ENCODE data around the gene CEP43. TPM values are rescaled to one million over a fixed set of nuclear protein-coding genes. Genes with fewer than 3 reads are reported as not detected.

CEP43 gene
- total RNA-seq, 1 experiment from 2014 or later = 19.7 TPM

DNA sequence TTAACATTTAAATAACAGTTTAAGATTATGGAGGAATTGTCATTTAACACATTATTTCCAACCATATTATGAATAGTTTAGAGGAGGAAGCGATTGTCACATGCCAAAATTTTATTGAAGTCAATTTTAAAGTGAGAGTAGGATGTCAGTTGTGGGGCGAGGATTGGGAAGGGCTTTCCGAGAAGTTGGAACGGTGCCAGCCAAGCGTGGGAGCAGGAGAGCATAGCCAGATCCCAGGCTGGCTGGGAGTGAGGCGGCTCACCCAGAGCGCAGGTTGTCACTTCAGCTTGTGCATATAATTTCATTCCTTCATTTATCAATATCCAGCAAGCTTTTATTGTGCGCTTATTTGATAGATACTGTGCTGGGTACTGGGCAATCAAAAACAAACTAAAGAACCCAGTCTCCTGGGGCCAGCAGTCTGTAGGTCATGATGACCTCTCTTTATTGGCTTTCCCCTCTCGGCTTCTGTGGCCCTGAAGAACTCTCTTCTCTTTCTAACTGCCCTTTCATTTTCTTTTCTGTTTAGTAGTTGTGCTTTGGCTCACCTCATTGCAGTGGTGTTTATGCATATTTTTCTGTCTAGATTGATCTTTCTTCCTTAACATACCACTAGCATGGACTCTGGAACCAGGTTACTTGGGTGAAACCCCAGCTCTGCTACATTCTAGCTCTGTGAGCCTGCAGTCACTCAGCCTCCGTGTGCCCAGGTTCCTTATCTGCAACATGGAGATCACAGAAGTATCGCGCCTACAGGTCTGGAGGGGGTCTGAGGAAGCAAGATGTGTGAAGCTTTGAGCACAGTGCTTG, 6.4 kb downstream of the CEP43 start:
- Histone ChIP-seq H3K4me2 (no peak overlapping the region), H3K79me2 (ENCODE audit: low read depth) (peaks cover 35% of the 10 kb centered on the region), H3K9me3 (ENCODE audit: insufficient read depth, low read depth) (no peaks in the 10 kb centered on the region), H4K20me1 (ENCODE audit: insufficient read depth) (peaks cover 6% of the 10 kb centered on the region; the same call in 1 of the 2 replicates), H3K36me3 (ENCODE audit: low read depth) (peaks cover 44% of the 10 kb centered on the region), H3K4me1 (replicated peaks; ENCODE audit: insufficient read depth) (peaks cover 10% of the 10 kb centered on the region), H2AFZ (no peak overlapping the region), H3K4me3 (no peak overlapping the region), H3K9me2 (ENCODE audit: insufficient read depth) (no peaks in the 10 kb centered on the region), H3K27ac (no peak overlapping the region), H3K27me3 (ENCODE audit: insufficient read depth, low read depth) (no peaks in the 10 kb centered on the region), H3F3A (ENCODE audit: insufficient read depth, low read depth) (no peaks in the 10 kb centered on the region; the same call in 1 of the 2 replicates)
- POLR2A ChIA-PET (ENCODE audit: unreplicated experiment) = no interaction called here
- CTCF ChIA-PET = no interaction called here
- no peak for DNase-seq
- TF ChIP-seq EZH2 (IDR thresholded peaks at IDR 0.05; ENCODE audit: low read depth) (no peak), CTCF (conservative IDR thresholded peaks at IDR 0.05) (no peak)
- BruUV-seq (replicated peaks) = no TSS peak
- intact Hi-C loops (cut with micrococcal nuclease; ENCODE audit: unreplicated experiment) = no loop called here

GRCh38 chr6:167007985-167008384, 8.8 kb downstream of the CEP43 start:
- H2AFZ ChIP-seq = no peak overlapping the region
- H3K4me3 ChIP-seq = no peak overlapping the region
- H3K36me3 ChIP-seq (ENCODE audit: low read depth) = peaks cover 51% of the 10 kb centered on the region
- H3F3A ChIP-seq (ENCODE audit: insufficient read depth, low read depth) = no peaks in the 10 kb centered on the region
- no peaks in the 10 kb centered on the region for H3K27me3 ChIP-seq (ENCODE audit: insufficient read depth, low read depth)
- peaks cover 3% of the 10 kb centered on the region; the same call in 1 of the 2 replicates for H4K20me1 ChIP-seq (ENCODE audit: insufficient read depth)
- no peak overlapping the region for H3K27ac ChIP-seq
- ChIA-PET POLR2A (ENCODE audit: unreplicated experiment) (no interaction called here), CTCF (no interaction called here)
- no peak for DNase-seq
- H3K4me2 ChIP-seq = no peak overlapping the region
- H3K79me2 ChIP-seq (ENCODE audit: low read depth) = peaks cover 12% of the 10 kb centered on the region
- H3K9me2 ChIP-seq (ENCODE audit: insufficient read depth) = no peaks in the 10 kb centered on the region
- no peaks in the 10 kb centered on the region for H3K9me3 ChIP-seq (ENCODE audit: insufficient read depth, low read depth)
- no peaks in the 10 kb centered on the region for H3K4me1 ChIP-seq (replicated peaks; ENCODE audit: insufficient read depth)
- intact Hi-C loops (cut with micrococcal nuclease; ENCODE audit: unreplicated experiment) = no loop called here
- no peak for TF ChIP-seq EZH2 (IDR thresholded peaks at IDR 0.05; ENCODE audit: low read depth)
- no peak for TF ChIP-seq CTCF (conservative IDR thresholded peaks at IDR 0.05)
- no TSS peak for BruUV-seq (replicated peaks)

GRCh38 chr6:167013067-167013466, 13.9 kb downstream of the CEP43 start:
- Histone ChIP-seq H3K4me3 (no peak overlapping the region), H3K79me2 (ENCODE audit: low read depth) (no peaks in the 10 kb centered on the region), H3K36me3 (ENCODE audit: low read depth) (peaks cover 23% of the 10 kb centered on the region; the same call in 1 of the 2 replicates), H3K4me2 (no peak overlapping the region), H3K4me1 (replicated peaks; ENCODE audit: insufficient read depth) (no peaks in the 10 kb centered on the region), H4K20me1 (ENCODE audit: insufficient read depth) (no peaks in the 10 kb centered on the region; the same call in 1 of the 2 replicates), H3K27me3 (ENCODE audit: insufficient read depth, low read depth) (no peaks in the 10 kb centered on the region), H3F3A (ENCODE audit: insufficient read depth, low read depth) (no peaks in the 10 kb centered on the region), H3K9me3 (ENCODE audit: insufficient read depth, low read depth) (no peaks in the 10 kb centered on the region), H3K9me2 (ENCODE audit: insufficient read depth) (no peaks in the 10 kb centered on the region), H3K27ac (no peak overlapping the region), H2AFZ (no peak overlapping the region)
- POLR2A ChIA-PET (ENCODE audit: unreplicated experiment) = no interaction called here
- intact Hi-C loops (cut with micrococcal nuclease; ENCODE audit: unreplicated experiment) = no loop called here
- no peak for DNase-seq
- TF ChIP-seq CTCF (conservative IDR thresholded peaks at IDR 0.05) (no peak), EZH2 (IDR thresholded peaks at IDR 0.05; ENCODE audit: low read depth) (no peak)
- no TSS peak for BruUV-seq (replicated peaks)
- CTCF ChIA-PET = no interaction called here
